Kidney tubule cell (primary cell): ENCODE results near the gene ING4.
A peak's percentile ranks its signal among the peaks of the same experiment; 100 is the strongest.

Source experiments
- DNase-seq: peaks from one replicate; pipeline ENCODE4 v3.0.0-alpha.2; 2018; ENCODE audit warnings: low spot score

Gene ING4

GRCh38 chr12:6635856-6636531 lies 26.9 kb downstream of the ING4 start, which contains the start of gene LPAR5:
Gene LPAR5 (minus strand): TSS chr12:6635959. CDS start chr12:6621248, 14,711 bp downstream.
- DNase-seq, result peak; percentile 53

- no peak for DNase-seq
These were observed 27.5 kb downstream of the ING4 start for GRCh38 chr12:6635375-6635855.

- peak; percentile 15 for DNase-seq
These were observed 30.6 kb downstream of the ING4 start for GRCh38 chr12:6632026-6632983.

DNA sequence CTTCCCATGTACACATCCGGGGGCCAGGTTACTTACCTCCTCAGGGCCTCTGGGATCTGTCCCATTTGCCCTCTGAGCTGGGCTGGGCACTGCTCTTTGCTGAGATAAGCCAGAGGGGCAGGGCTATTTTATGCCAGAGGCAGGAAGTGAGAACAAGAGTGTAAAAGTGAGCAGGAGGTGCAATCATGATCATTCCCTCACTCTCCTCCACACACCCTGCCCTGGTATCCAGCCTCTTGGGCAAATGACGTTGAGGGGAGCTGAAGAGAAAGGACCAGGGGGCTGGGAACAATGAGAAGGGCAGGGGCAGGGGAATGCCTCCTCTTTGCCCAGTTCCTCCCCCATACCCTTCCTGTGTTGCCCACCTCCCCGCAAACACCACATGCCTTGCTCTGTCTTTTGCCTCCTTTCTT lies 31.4 kb downstream of the ING4 start:
- DNase-seq, result no peak

DNA sequence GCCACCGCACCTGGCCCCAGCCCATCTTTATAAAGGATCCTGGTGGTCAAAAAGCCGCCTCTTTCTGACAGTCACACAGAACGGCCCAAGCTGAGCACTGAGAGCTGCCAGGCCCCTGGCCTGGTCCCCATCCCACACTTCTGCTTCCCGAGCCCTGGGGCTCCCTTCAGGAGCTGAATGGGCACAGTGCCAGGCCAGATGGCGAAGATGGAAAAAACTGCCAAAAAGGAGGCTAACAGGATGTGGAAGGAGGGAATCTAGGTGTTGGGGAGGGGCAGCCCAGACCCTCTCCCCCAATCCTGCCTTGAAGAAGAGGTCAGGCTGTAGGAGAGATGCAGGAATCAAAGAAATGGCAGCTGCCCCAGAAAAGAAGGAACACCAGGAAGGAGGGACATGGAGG lies 32.2 kb downstream of the ING4 start:
- DNase-seq, result no peak

GRCh38 chr12:6627616-6628015 lies 35.3 kb downstream of the ING4 start:
- DNase-seq, result no peak

- no peak for DNase-seq
These were observed 36.1 kb downstream of the ING4 start for GRCh38 chr12:6626654-6627283.

DNA sequence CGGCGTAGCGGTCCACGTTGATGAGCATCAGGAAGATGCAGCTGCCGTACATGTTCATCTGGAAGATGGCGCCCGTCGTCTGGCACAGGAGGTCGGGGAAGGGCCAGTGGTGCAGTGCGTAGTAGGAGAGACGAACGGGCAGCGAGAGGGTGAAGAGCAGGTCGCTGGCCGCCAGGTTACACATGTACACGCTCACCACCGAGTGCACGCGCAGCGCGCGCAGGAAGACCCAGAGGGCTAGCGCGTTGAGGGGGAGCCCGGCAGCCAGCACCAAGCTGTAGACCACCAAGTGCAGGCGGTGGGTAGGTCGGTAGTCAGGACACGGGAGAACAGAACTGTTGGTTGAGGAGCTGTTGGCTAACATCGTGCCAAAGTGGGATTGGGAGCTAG lies 42.0 kb downstream of the ING4 start:
- no peak for DNase-seq

- DNase-seq, result peak; percentile 53
These were observed 42.6 kb downstream of the ING4 start for GRCh38 chr12:6620137-6620884.

- DNase-seq, result no peak
These were observed 44.3 kb downstream of the ING4 start for GRCh38 chr12:6618483-6619225.

- DNase-seq, result no peak
These were observed 47.1 kb downstream of the ING4 start for GRCh38 chr12:6615802-6616201.

- DNase-seq, result peak; percentile 21
These were observed 48.3 kb downstream of the ING4 start for GRCh38 chr12:6614513-6615172.

- peak; percentile 93 for DNase-seq
These were observed 49.0 kb downstream of the ING4 start for GRCh38 chr12:6613776-6614512.

GRCh38 chr12:6613015-6613775 lies 49.7 kb downstream of the ING4 start:
- DNase-seq, result peak; percentile 73

- DNase-seq, result no peak
These were observed 50.3 kb downstream of the ING4 start for GRCh38 chr12:6612652-6613014.

DNA sequence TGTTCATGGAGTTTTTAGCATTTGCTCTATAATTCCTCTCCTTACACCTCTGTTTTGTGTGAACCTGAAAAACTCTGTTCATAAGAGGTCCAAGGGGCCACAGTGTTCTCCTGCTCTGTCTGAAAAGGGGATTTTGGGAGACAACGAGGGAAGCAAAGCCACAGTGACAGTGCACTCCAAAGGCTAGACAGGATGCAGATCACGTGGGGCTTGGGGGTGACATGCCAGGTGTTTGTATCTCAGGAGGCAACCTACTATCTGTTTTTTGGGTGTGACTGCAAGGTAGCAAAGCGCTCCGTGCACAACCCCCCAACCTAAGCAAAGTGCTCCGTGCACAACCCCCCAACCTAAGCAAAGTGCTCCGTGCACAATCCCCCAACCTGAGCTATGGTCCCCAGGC lies 50.7 kb downstream of the ING4 start:
- no peak for DNase-seq

- DNase-seq, result no peak
These were observed 54.2 kb downstream of the ING4 start for GRCh38 chr12:6608592-6609281.
